H9 (cell line): Measurements from ENCODE around the gene AFMID. TPM values are rescaled to one million over a fixed set of nuclear protein-coding genes. Genes with fewer than 3 reads are reported as not detected.
A peak's percentile ranks its signal among the peaks of the same experiment; 100 is the strongest.

Experiments used
- DNase-seq: peaks from one replicate; pipeline ENCODE4 v3.0.0-alpha.2; 2017
- H2AFZ ChIP-seq: one replicate; pipeline ENCODE4 v1.6.1; 2013; ENCODE audit warnings: mild to moderate bottlenecking, low read length, control low read depth, moderate library complexity
- H2AK5ac ChIP-seq: 2 replicates; pipeline ENCODE4 v1.6.1; 2013; ENCODE audit warnings: low read length, control low read depth, mixed read lengths; ENCODE audit not compliant: insufficient read length
- H2BK120ac ChIP-seq: one replicate; pipeline ENCODE4 v1.6.1; 2013; ENCODE audit warnings: low read depth, mild to moderate bottlenecking, low read length, control low read depth, inconsistent platforms; ENCODE audit not compliant: poor library complexity, severe bottlenecking
- H2BK12ac ChIP-seq: 2 replicates; pipeline ENCODE4 v1.6.1; 2013; ENCODE audit warnings: low read length, control low read depth, mixed read lengths, low read depth; ENCODE audit not compliant: insufficient read length
- H2BK15ac ChIP-seq: 2 replicates; pipeline ENCODE4 v1.6.1; 2013; ENCODE audit warnings: low read depth, low read length, control low read depth
- H2BK20ac ChIP-seq: one replicate; pipeline ENCODE4 v1.6.1; 2013; ENCODE audit warnings: low read depth, mild to moderate bottlenecking, low read length, control low read depth, inconsistent platforms; ENCODE audit not compliant: poor library complexity, severe bottlenecking
- H2BK5ac ChIP-seq: 2 replicates; pipeline ENCODE4 v1.6.1; 2013; ENCODE audit warnings: low read length, control low read depth, mixed read lengths; ENCODE audit not compliant: insufficient read length
- H3K14ac ChIP-seq: 2 replicates; pipeline ENCODE4 v1.6.1; 2013; ENCODE audit warnings: low read length, control low read depth; ENCODE audit not compliant: insufficient read depth
- H3K18ac ChIP-seq: 2 replicates; pipeline ENCODE4 v1.6.1; 2013; ENCODE audit warnings: low read depth, mild to moderate bottlenecking, mixed read lengths, low read length, control low read depth; ENCODE audit not compliant: insufficient read length
- H3K23ac ChIP-seq: 2 replicates; pipeline ENCODE4 v1.6.1; 2013; ENCODE audit warnings: low read length, control low read depth, mixed read lengths, low read depth; ENCODE audit not compliant: insufficient read length
- H3K23me2 ChIP-seq: 2 replicates; pipeline ENCODE4 v1.6.1; 2013; ENCODE audit warnings: low read depth, mild to moderate bottlenecking, mixed read lengths, low read length, control low read depth; ENCODE audit not compliant: insufficient read length, poor library complexity, severe bottlenecking
- H3K27ac ChIP-seq: 2 replicates; pipeline ENCODE4 v1.5.1; 2013; ENCODE audit warnings: low read length, control low read depth, mixed read lengths, low read depth; ENCODE audit not compliant: insufficient read length
- H3K27me3 ChIP-seq: 2 replicates; pipeline ENCODE4 v1.6.1; 2013; ENCODE audit warnings: low read length, control low read depth, inconsistent platforms; ENCODE audit not compliant: insufficient read depth
- H3K4ac ChIP-seq: 2 replicates; pipeline ENCODE4 v1.6.1; 2013; ENCODE audit warnings: low read depth, mild to moderate bottlenecking, control low read depth, inconsistent platforms, low read length, moderate library complexity
- H3K4me1 ChIP-seq: 2 replicates; pipeline ENCODE4 v1.6.1; 2013; ENCODE audit warnings: low read length, control low read depth, inconsistent platforms; ENCODE audit not compliant: insufficient read depth
- H3K4me2 ChIP-seq: 2 replicates; pipeline ENCODE4 v1.6.1; 2013; ENCODE audit warnings: low read length, control low read depth, mixed read lengths; ENCODE audit not compliant: insufficient read length, insufficient read depth
- H3K56ac ChIP-seq: 2 replicates; pipeline ENCODE4 v1.6.1; 2013; ENCODE audit warnings: low read depth, mild to moderate bottlenecking, mixed read lengths, low read length, control low read depth; ENCODE audit not compliant: insufficient read length
- H3K79me1 ChIP-seq: 2 replicates; pipeline ENCODE4 v1.6.1; 2013; ENCODE audit warnings: low read depth, mild to moderate bottlenecking, moderate library complexity, low read length, control low read depth, inconsistent platforms; ENCODE audit not compliant: insufficient read depth, poor library complexity, severe bottlenecking
- H3K79me2 ChIP-seq: 2 replicates; pipeline ENCODE4 v1.6.1; 2013; ENCODE audit warnings: low read length, control low read depth, inconsistent platforms; ENCODE audit not compliant: insufficient read depth
- H3K9ac ChIP-seq: 2 replicates; pipeline ENCODE4 v1.6.1; 2013; ENCODE audit warnings: low read length, control low read depth, mixed read lengths; ENCODE audit not compliant: insufficient read length; ENCODE audit errors: extremely low read depth
- H3K9me3 ChIP-seq: one replicate; pipeline ENCODE4 v1.6.1; 2013; ENCODE audit warnings: low read depth, low read length, inconsistent platforms; ENCODE audit not compliant: control insufficient read depth
- H3T11ph ChIP-seq: one replicate; pipeline ENCODE4 v1.6.1; 2013; ENCODE audit warnings: mild to moderate bottlenecking, low read length, control low read depth, inconsistent platforms
- H4K20me1 ChIP-seq: one replicate; pipeline ENCODE4 v1.6.1; 2013; ENCODE audit not compliant: control insufficient read depth, insufficient read length, insufficient read depth
- H4K5ac ChIP-seq: 2 replicates; pipeline ENCODE4 v1.6.1; 2013; ENCODE audit warnings: low read depth, mild to moderate bottlenecking, mixed read lengths, low read length, control low read depth; ENCODE audit not compliant: insufficient read length
- H4K8ac ChIP-seq: replicated peaks from 2 replicates; pipeline ENCODE4 v1.6.1; 2013; ENCODE audit warnings: low read length, control low read depth, mixed read lengths, low read depth; ENCODE audit not compliant: insufficient read length
- H4K91ac ChIP-seq: 2 replicates; pipeline ENCODE4 v1.6.1; 2013; ENCODE audit warnings: low read depth, mild to moderate bottlenecking, moderate library complexity, mixed read lengths, low read length, control low read depth; ENCODE audit not compliant: insufficient read length
- H3K27ac Mint-ChIP-seq, 3 experiments: 2 replicates in 2 of 3; 3 replicates in 1 of 3; pipeline ENCODE4 v1.8.0; 2020 to 2021; ENCODE audit warnings: mixed read lengths in 3 of 3, mild to moderate bottlenecking in 1 of 3, moderate library complexity in 1 of 3
- H3K27me3 Mint-ChIP-seq: 2 replicates; pipeline ENCODE4 v1.8.0; 2021; ENCODE audit warnings: low read depth, mild to moderate bottlenecking, moderate library complexity, mixed read lengths
- H3K36me3 Mint-ChIP-seq, 3 experiments: 2 replicates in 2 of 3; 3 replicates in 1 of 3; pipeline ENCODE4 v1.8.0; 2020 to 2021; ENCODE audit warnings: low read depth in 3 of 3, mixed read lengths in 3 of 3; ENCODE audit not compliant: insufficient read depth in 1 of 3
- H3K4me1 Mint-ChIP-seq, 2 experiments: 2 replicates each; pipeline ENCODE4 v1.8.0; 2020; ENCODE audit warnings: mixed read lengths in 2 of 2
- H3K4me3 Mint-ChIP-seq, 2 experiments: 2 replicates in 1 of 2; 3 replicates in 1 of 2; pipeline ENCODE4 v1.8.0; 2020 to 2021; ENCODE audit warnings: mild to moderate bottlenecking in 2 of 2, mixed read lengths in 2 of 2, moderate library complexity in 1 of 2
- H3K9me3 Mint-ChIP-seq, 2 experiments: 2 replicates in 1 of 2; 3 replicates in 1 of 2; pipeline ENCODE4 v1.8.0; 2020; ENCODE audit warnings: mild to moderate bottlenecking in 2 of 2, mixed read lengths in 2 of 2, moderate library complexity in 1 of 2
- CTCF ChIP-seq: fragments of 200-600 bp; sonication (generic); conservative IDR thresholded peaks from 3 replicates; pipeline ENCODE4 v1.8.0; 2021; ENCODE audit warnings: antibody characterized with exemption, mild to moderate bottlenecking
- WGBS: extraction: QIAGEN DNeasy Blood & Tissue Kit; methylation state at CpG from one replicate; pipeline ENCODE4 v1.1.7; 2013; ENCODE audit warnings: missing lambda C conversion rate, low lambda C conversion rate, mixed read lengths; ENCODE audit not compliant: insufficient read length; ENCODE audit errors: extremely low coverage; 5-methylcytosine and 5-hydroxymethylcytosine counted together
- total RNA-seq: library from RNA; stranded (reverse); gene quantifications from 2 replicates; pipeline ENCODE4 v1.2.1, GENCODE V29; 2021

Gene AFMID
- total RNA-seq, 1 experiment from 2014 or later = 64.1 TPM

GRCh38 chr17:78240012-78240655, 53.0 kb downstream of the AFMID start:
- Histone ChIP-seq H3K9me3 (no peaks in the 10 kb centered on the region), H3K27me3 (no peaks in the 10 kb centered on the region), H3K4ac (no peak overlapping the region), H3K4me1 (no peaks in the 10 kb centered on the region), H3K79me2 (no peaks in the 10 kb centered on the region), H4K5ac (no peak overlapping the region), H3K79me1 (no peaks in the 10 kb centered on the region), H2BK12ac (no peak overlapping the region), H2BK120ac (no peak overlapping the region), H4K20me1 (no peaks in the 10 kb centered on the region), H4K8ac (no peak overlapping the region), H3K14ac (no peak overlapping the region), H2AK5ac (no peak overlapping the region), H3T11ph (no peak overlapping the region), H3K23me2 (no peaks in the 10 kb centered on the region), H4K91ac (no peak overlapping the region), H3K18ac (no peak overlapping the region), H2BK20ac (no peak overlapping the region), H2BK5ac (no peak overlapping the region), H3K23ac (no peak overlapping the region), H3K9ac (no peak overlapping the region), H3K4me2 (no peak overlapping the region), H3K27ac (no peak overlapping the region), H2BK15ac (no peak overlapping the region), H2AFZ (no peak overlapping the region), H3K56ac (no peak overlapping the region)
- H3K27ac Mint-ChIP-seq = peak overlapping the region in 1 of 3 experiments; percentile 60; a peak in 1 of 7 replicates
- no CpG with 5 or more reads among the region's 12 CpGs for WGBS
- peaks cover 2 to 15% of the 10 kb centered on the region in 2 experiments for H3K4me1 Mint-ChIP-seq
- H3K4me3 Mint-ChIP-seq = no peak overlapping the region
- H3K9me3 Mint-ChIP-seq = peaks cover under 1 to 5% of the 10 kb centered on the region in 2 experiments; a peak in 2 of 5 replicates
- no peak for TF ChIP-seq CTCF
- H3K27me3 Mint-ChIP-seq = peaks cover 2% of the 10 kb centered on the region; the same call in 1 of the 2 replicates
- no peaks in the 10 kb centered on the region; a peak in 1 of 7 replicates for H3K36me3 Mint-ChIP-seq
- peak; percentile 33 for DNase-seq
